A549 (cell line): Measurements from ENCODE around the gene HCFC1R1. TPM values are rescaled to one million over a fixed set of nuclear protein-coding genes. Genes with fewer than 3 reads are reported as not detected.
A peak's percentile ranks its signal among the peaks of the same experiment; 100 is the strongest.

Source experiments
- ATAC-seq, 2 experiments: fragments of 200-7000 bp in 1 of 2; fragments of >200 bp in 1 of 2; cut with Nextera tagmentation in 1 of 2; cut with Tn5 transposase in 1 of 2; 3 replicates each; pipeline versions ENCODE4 v1.8.0 to v1.9.1; 2018 to 2020; ENCODE audit warnings: mild to moderate bottlenecking in 1 of 2, moderate library complexity in 1 of 2
- CTCF ChIA-PET: fragments of 300-600 bp; sonication (Branson Sonifier 250); formaldehyde crosslinking; extraction: SDS; loops from one replicate; lab custom pipeline; 2021; ENCODE audit warnings: antibody characterized with exemption, inconsistent platforms; lab: Yijun Ruan, JAX
- POLR2A ChIA-PET: fragments of 350-600 bp; formaldehyde crosslinking; extraction: SDS; loops from one replicate; lab custom pipeline; 2021; ENCODE audit warnings: antibody characterized with exemption, inconsistent platforms; lab: Yijun Ruan, JAX
- DNase-seq, 2 experiments: peaks; one replicate each; pipeline versions ENCODE4 v3.0.0 to v3.0.0-alpha.2; 2011 to 2016; ENCODE audit warnings: low read depth in 1 of 2, low spot score in 1 of 2
- FAIRE-seq: peaks from 2 replicates; lab custom pipeline; 2011; peaks lifted over from hg19 to GRCh38; lab: Jason Lieb, UNC
- H3K27ac ChIP-seq, 2 experiments: fragments of >200 bp; sonication (Bioruptor Twin); formaldehyde crosslinking; 3 replicates each; pipeline ENCODE4 v1.5.1; 2016 to 2017
- H3K4me1 ChIP-seq: fragments of >200 bp; sonication (Bioruptor Twin); formaldehyde crosslinking; 3 replicates; pipeline ENCODE4 v1.6.1; 2016
- H3K4me2 ChIP-seq: fragments of >200 bp; sonication (Bioruptor Twin); formaldehyde crosslinking; 3 replicates; pipeline ENCODE4 v1.6.1; 2016
- H3K4me3 ChIP-seq: fragments of >200 bp; sonication (Bioruptor Twin); formaldehyde crosslinking; 3 replicates; pipeline ENCODE4 v1.5.1; 2016
- H3K9me3 ChIP-seq: fragments of >200 bp; sonication (Bioruptor Twin); formaldehyde crosslinking; 3 replicates; pipeline ENCODE4 v1.6.1; 2016
- CBX8 ChIP-seq: fragments of 200-600 bp; sonication (generic); IDR thresholded peaks from 2 replicates; pipeline ENCODE4 v1.6.1; 2016
- CEBPB ChIP-seq, 2 experiments: fragments of >200 bp in 1 of 2; sonication (Bioruptor Twin) in 1 of 2; formaldehyde crosslinking in 1 of 2; IDR thresholded peaks; 2 replicates each; pipeline ENCODE4 v1.6.1; 2012 to 2016
- CHD4 ChIP-seq: fragments of 200-600 bp; sonication (generic); IDR thresholded peaks from 2 replicates; pipeline ENCODE4 v1.6.1; 2016; ENCODE audit warnings: antibody characterized with exemption, mild to moderate bottlenecking, borderline replicate concordance
- EHF ChIP-seq: fragments of 250-450 bp; sonication (Bioruptor Pico); IDR thresholded peaks from 2 replicates; pipeline ENCODE4 v1.5.0; 2020; ENCODE audit warnings: mild to moderate bottlenecking
- EHMT2 ChIP-seq: fragments of 200-600 bp; sonication (generic); IDR thresholded peaks from 2 replicates; pipeline ENCODE4 v1.6.1; 2016; ENCODE audit warnings: antibody characterized with exemption, low read depth, mild to moderate bottlenecking, moderate library complexity
- EP300 ChIP-seq, 2 experiments: fragments of >200 bp; sonication (Bioruptor Twin); formaldehyde crosslinking; IDR thresholded peaks; 2 replicates in 1 of 2; 3 replicates in 1 of 2; pipeline ENCODE4 v1.6.1; 2016 to 2017
- FOSB ChIP-seq: fragments of 250-450 bp; sonication (Bioruptor Pico); IDR thresholded peaks from 2 replicates; pipeline ENCODE4 v1.5.0; 2020; ENCODE audit warnings: mild to moderate bottlenecking, moderate library complexity
- FOSL2 ChIP-seq, 2 experiments: fragments of 450-650 bp in 1 of 2; fragments of >200 bp in 1 of 2; sonication (Bioruptor Twin) in 1 of 2; formaldehyde crosslinking; IDR thresholded peaks; 2 replicates each; pipeline versions ENCODE4 v1.5.0 to v1.6.1; 2016 to 2020; ENCODE audit warnings: mild to moderate bottlenecking in 1 of 2, moderate library complexity in 1 of 2
- GATA3 ChIP-seq: IDR thresholded peaks from 2 replicates; pipeline ENCODE4 v1.6.1; 2012; ENCODE audit warnings: borderline replicate concordance
- HEYL ChIP-seq: fragments of 250-450 bp; sonication (Bioruptor Pico); IDR thresholded peaks from 2 replicates; pipeline ENCODE4 v1.8.0; 2021; ENCODE audit warnings: mild to moderate bottlenecking, moderate library complexity
- HOXA7 ChIP-seq: fragments of 250-450 bp; sonication (Bioruptor Pico); IDR thresholded peaks from 2 replicates; pipeline ENCODE4 v1.5.0; 2020; ENCODE audit warnings: mild to moderate bottlenecking, moderate library complexity
- HOXB13 ChIP-seq: fragments of 250-450 bp; sonication (Bioruptor Pico); IDR thresholded peaks from 2 replicates; pipeline ENCODE4 v1.5.0; 2020; ENCODE audit warnings: low read depth, mild to moderate bottlenecking, moderate library complexity
- JUN ChIP-seq, 2 experiments: fragments of >200 bp; sonication (Bioruptor Twin); formaldehyde crosslinking; IDR thresholded peaks; 2 replicates in 1 of 2; 3 replicates in 1 of 2; pipeline ENCODE4 v1.6.1; 2016 to 2017
- JUNB ChIP-seq: fragments of >200 bp; sonication (Bioruptor Twin); formaldehyde crosslinking; IDR thresholded peaks from 2 replicates; pipeline ENCODE4 v1.6.1; 2016
- KDM1A ChIP-seq: fragments of 200-600 bp; sonication (generic); IDR thresholded peaks from 2 replicates; pipeline ENCODE4 v1.6.1; 2016; ENCODE audit warnings: low read depth, mild to moderate bottlenecking
- MAFK ChIP-seq: fragments of 450-650 bp; IDR thresholded peaks from 2 replicates; pipeline ENCODE4 v1.6.1; 2014; ENCODE audit not compliant: partially characterized antibody
- MAZ ChIP-seq: fragments of 150-350 bp; IDR thresholded peaks from 2 replicates; pipeline ENCODE4 v1.6.1; 2014; ENCODE audit warnings: antibody characterized with exemption, low read depth, low read length, borderline replicate concordance
- MYC ChIP-seq: IDR thresholded peaks from 2 replicates; pipeline ENCODE4 v1.6.1; 2012; ENCODE audit warnings: mild to moderate bottlenecking, inconsistent platforms, low read length, improper control_type of control experiment, borderline replicate concordance
- NFE2L2 ChIP-seq: fragments of 150-350 bp; conservative IDR thresholded peaks from 2 replicates; pipeline ENCODE4 v1.6.1; 2014; ENCODE audit warnings: low read length
- NPAS2 ChIP-seq: fragments of 250-450 bp; sonication (Bioruptor Pico); IDR thresholded peaks from 2 replicates; pipeline ENCODE4 v1.8.0; 2022; ENCODE audit warnings: mild to moderate bottlenecking, moderate library complexity, borderline replicate concordance
- PBX3 ChIP-seq: IDR thresholded peaks from 2 replicates; pipeline ENCODE4 v1.6.1; 2012
- PHF8 ChIP-seq: fragments of 200-600 bp; sonication (generic); IDR thresholded peaks from 2 replicates; pipeline ENCODE4 v1.6.1; 2016; ENCODE audit warnings: low read depth, mild to moderate bottlenecking, antibody characterized with exemption, moderate library complexity, borderline replicate concordance
- POLR2A ChIP-seq: IDR thresholded peaks from 2 replicates; pipeline ENCODE4 v1.6.1; 2012; ENCODE audit warnings: mild to moderate bottlenecking, low read length
- POLR2AphosphoS2 ChIP-seq: conservative IDR thresholded peaks from 2 replicates; pipeline ENCODE4 v1.6.1; 2012; ENCODE audit warnings: low read length, improper control_type of control experiment, inconsistent platforms
- TFCP2L1 ChIP-seq: fragments of 250-450 bp; sonication (Bioruptor Pico); IDR thresholded peaks from 2 replicates; pipeline ENCODE4 v1.5.0; 2021; ENCODE audit warnings: mild to moderate bottlenecking
- TP53 ChIP-seq: fragments of 250-450 bp; sonication (Bioruptor Pico); IDR thresholded peaks from 2 replicates; pipeline ENCODE4 v1.5.0; 2021; ENCODE audit warnings: mild to moderate bottlenecking, moderate library complexity
- ZC3H11A ChIP-seq: fragments of 450-650 bp; IDR thresholded peaks from 2 replicates; pipeline ENCODE4 v1.6.1; 2014; ENCODE audit warnings: antibody characterized with exemption, mild to moderate bottlenecking
- ZFP36 ChIP-seq: fragments of 450-650 bp; IDR thresholded peaks from 2 replicates; pipeline ENCODE4 v1.6.1; 2014; ENCODE audit warnings: borderline replicate concordance; ENCODE audit not compliant: partially characterized antibody
- WGBS: methylation state at CpG from one replicate; pipeline ENCODE4 v1.1.6; 2017; ENCODE audit errors: missing lambda C conversion rate; 5-methylcytosine and 5-hydroxymethylcytosine counted together
- polyA plus RNA-seq, 4 experiments: library from polyadenylated mRNA; depleted of rRNA in 3 of 4; stranded (reverse); fragments of >200 nt; fragmentation: RNase III in 1 of 4; extraction: RNeasy Plus Mini Kit Qiagen cat#74134 plus additional on column Dnase treatment in 1 of 4; gene quantifications; 2 replicates in 3 of 4; 3 replicates in 1 of 4; pipeline ENCODE4 v1.2.3, GENCODE V29; 2011 to 2017
- TF ChIP-seq, protein P1 (sequence below): fragments of >200 bp; sonication (Bioruptor Twin); formaldehyde crosslinking; IDR thresholded peaks from 3 replicates; pipeline ENCODE4 v1.6.1; 2016
- TF ChIP-seq, protein P2 (sequence below): fragments of 250-450 bp; sonication (Bioruptor Pico); IDR thresholded peaks from 2 replicates; pipeline ENCODE4 v1.5.0; 2020; ENCODE audit warnings: low read depth, mild to moderate bottlenecking, moderate library complexity
- TF ChIP-seq, protein P3 (sequence below): fragments of >200 bp; sonication (Bioruptor Twin); formaldehyde crosslinking; IDR thresholded peaks from 3 replicates; pipeline ENCODE4 v1.5.1; 2016
- TF ChIP-seq, protein P4 (sequence below): IDR thresholded peaks from 2 replicates; pipeline ENCODE4 v1.6.1; 2012

HCFC1R1 gene
- polyA plus RNA-seq, 2 of the 4 experiments (the other 2 are of a cell fraction) = 46.4 to 179 TPM

- 93% methylated on average over 18 of the region's 18 CpGs for WGBS
- Histone ChIP-seq H3K9me3 (no peaks in the 10 kb centered on the region), H3K4me1 (peaks cover 28% of the 10 kb centered on the region), H3K4me2 (peak overlapping the region; percentile 89), H3K4me3 (no peak overlapping the region; the same call in 2 of the 3 replicates)
- POLR2A ChIA-PET = interaction anchor here (0.6 to 1.6 kb wide), 2 partner anchors 9 to 20 kb away, joined by 3 to 6 read pairs; partner anchors contain the start of gene MMP25
- FAIRE-seq = no peak
- CTCF ChIA-PET = interaction anchor here (0.6 to 11.0 kb wide), 4 partner anchors 15 to 126 kb away, joined by 3 to 214 read pairs (median 92); partner anchors contain the start of genes BICDL2 and CLDN9
- 0 out of 2 replicates have a peak, but pooled peaks have one; percentile 59 for TF ChIP-seq TP53 (CRISPR knock-in tag)
- TF ChIP-seq MAZ = no peak
- TF ChIP-seq, all 56 proteins: peak for 1
- ATAC-seq (no peak), DNase-seq (no peak)
- H3K27ac ChIP-seq = no peak overlapping the region
These were observed 1.6 kb upstream of the HCFC1R1 start for GRCh38 chr16:3025032-3026002.

GRCh38 chr16:3023415-3023668 is 400 bp downstream of the HCFC1R1 start:
- peak overlapping the region; percentile 89 for H3K4me2 ChIP-seq
- peak overlapping the region; percentile 98 to 100 for H3K27ac ChIP-seq
- POLR2A ChIA-PET = interaction anchor here (0.9 to 6.2 kb wide), 4 partner anchors 8 to 20 kb away, joined by 3 to 107 read pairs (median 4); no protein-coding TSS in a partner anchor
- H3K4me3 ChIP-seq = peak overlapping the region; percentile 93
- peaks cover 30% of the 10 kb centered on the region for H3K4me1 ChIP-seq
- 1% methylated on average over 6 of the region's 6 CpGs for WGBS
- DNase-seq (peak in 1 of 2 experiments; percentile 51), FAIRE-seq (no peak), ATAC-seq (peak in 1 of 2 experiments; percentile 27; a peak in 3 of 6 replicates)
- CTCF ChIA-PET = interaction anchor here (0.7 to 6.6 kb wide), 6 partner anchors 8 to 126 kb away, joined by 3 to 112 read pairs (median 5); no protein-coding TSS in a partner anchor
- no peaks in the 10 kb centered on the region for H3K9me3 ChIP-seq
- TF ChIP-seq PBX3 = peak; percentile 83
- no peak for TF ChIP-seq JUNB
- TF ChIP-seq MAFK = no peak
- TF ChIP-seq ZC3H11A = no peak
- TF ChIP-seq EHMT2 = no peak
- TF ChIP-seq HOXB13 (CRISPR knock-in tag) = no peak
- 0 out of 2 replicates have a peak, but pooled peaks have one; percentile 73 for TF ChIP-seq HOXA7 (CRISPR knock-in tag)
- TF ChIP-seq POLR2A = no peak
- no peak; the same call in 1 of the 2 replicates for TF ChIP-seq GATA3
- peak; percentile 58; the same call in 1 of the 2 replicates for TF ChIP-seq TFCP2L1
- TF ChIP-seq EP300 (IDR thresholded peaks at IDR 0.05) = no peak
- no peak; the same call in 1 of the 2 replicates for TF ChIP-seq POLR2AphosphoS2
- no peak for TF ChIP-seq NFE2L2
- TF ChIP-seq FOSB (CRISPR knock-in tag) = no peak; the same call in 1 of the 2 replicates
- TF ChIP-seq ZFP36 = peak; percentile 1
- TF ChIP-seq NPAS2 (CRISPR knock-in tag) = no peak
- no peak for TF ChIP-seq FOSL2 (IDR thresholded peaks at IDR 0.05)
- TF ChIP-seq FOSL2 (CRISPR knock-in tag; IDR thresholded peaks at IDR 0.05) = no peak
- TF ChIP-seq, protein P1, sequence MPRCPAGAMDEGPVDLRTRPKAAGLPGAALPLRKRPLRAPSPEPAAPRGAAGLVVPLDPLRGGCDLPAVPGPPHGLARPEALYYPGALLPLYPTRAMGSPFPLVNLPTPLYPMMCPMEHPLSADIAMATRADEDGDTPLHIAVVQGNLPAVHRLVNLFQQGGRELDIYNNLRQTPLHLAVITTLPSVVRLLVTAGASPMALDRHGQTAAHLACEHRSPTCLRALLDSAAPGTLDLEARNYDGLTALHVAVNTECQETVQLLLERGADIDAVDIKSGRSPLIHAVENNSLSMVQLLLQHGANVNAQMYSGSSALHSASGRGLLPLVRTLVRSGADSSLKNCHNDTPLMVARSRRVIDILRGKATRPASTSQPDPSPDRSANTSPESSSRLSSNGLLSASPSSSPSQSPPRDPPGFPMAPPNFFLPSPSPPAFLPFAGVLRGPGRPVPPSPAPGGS = no peak; the same call in 2 of the 3 replicates
- no peak for TF ChIP-seq MYC
- no peak for TF ChIP-seq MAZ
- TF ChIP-seq HEYL = no peak
- no peak for TF ChIP-seq JUN (IDR thresholded peaks at IDR 0.05)
- TF ChIP-seq KDM1A = no peak
- TF ChIP-seq, protein P2, sequence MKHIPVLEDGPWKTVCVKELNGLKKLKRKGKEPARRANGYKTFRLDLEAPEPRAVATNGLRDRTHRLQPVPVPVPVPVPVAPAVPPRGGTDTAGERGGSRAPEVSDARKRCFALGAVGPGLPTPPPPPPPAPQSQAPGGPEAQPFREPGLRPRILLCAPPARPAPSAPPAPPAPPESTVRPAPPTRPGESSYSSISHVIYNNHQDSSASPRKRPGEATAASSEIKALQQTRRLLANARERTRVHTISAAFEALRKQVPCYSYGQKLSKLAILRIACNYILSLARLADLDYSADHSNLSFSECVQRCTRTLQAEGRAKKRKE (CRISPR knock-in tag) = no peak; the same call in 1 of the 2 replicates
- TF ChIP-seq, protein P3, sequence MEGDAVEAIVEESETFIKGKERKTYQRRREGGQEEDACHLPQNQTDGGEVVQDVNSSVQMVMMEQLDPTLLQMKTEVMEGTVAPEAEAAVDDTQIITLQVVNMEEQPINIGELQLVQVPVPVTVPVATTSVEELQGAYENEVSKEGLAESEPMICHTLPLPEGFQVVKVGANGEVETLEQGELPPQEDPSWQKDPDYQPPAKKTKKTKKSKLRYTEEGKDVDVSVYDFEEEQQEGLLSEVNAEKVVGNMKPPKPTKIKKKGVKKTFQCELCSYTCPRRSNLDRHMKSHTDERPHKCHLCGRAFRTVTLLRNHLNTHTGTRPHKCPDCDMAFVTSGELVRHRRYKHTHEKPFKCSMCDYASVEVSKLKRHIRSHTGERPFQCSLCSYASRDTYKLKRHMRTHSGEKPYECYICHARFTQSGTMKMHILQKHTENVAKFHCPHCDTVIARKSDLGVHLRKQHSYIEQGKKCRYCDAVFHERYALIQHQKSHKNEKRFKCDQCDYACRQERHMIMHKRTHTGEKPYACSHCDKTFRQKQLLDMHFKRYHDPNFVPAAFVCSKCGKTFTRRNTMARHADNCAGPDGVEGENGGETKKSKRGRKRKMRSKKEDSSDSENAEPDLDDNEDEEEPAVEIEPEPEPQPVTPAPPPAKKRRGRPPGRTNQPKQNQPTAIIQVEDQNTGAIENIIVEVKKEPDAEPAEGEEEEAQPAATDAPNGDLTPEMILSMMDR = no peak
- TF ChIP-seq, protein P4, sequence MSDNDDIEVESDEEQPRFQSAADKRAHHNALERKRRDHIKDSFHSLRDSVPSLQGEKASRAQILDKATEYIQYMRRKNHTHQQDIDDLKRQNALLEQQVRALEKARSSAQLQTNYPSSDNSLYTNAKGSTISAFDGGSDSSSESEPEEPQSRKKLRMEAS = no peak
- TF ChIP-seq CHD4 = no peak
- TF ChIP-seq PHF8 = no peak
- TF ChIP-seq CBX8 = no peak
- 0 out of 4 replicates have a peak, but pooled peaks of 1 of the 2 experiments have one; percentile 1 for TF ChIP-seq CEBPB (IDR thresholded peaks at IDR 0.05)
- no peak for TF ChIP-seq EHF (CRISPR knock-in tag)
